Body of pancreas (tissue), 4 donors: ENCODE data around the gene SYT6. TPM values are rescaled to one million over a fixed set of nuclear protein-coding genes. Genes with fewer than 3 reads are reported as not detected.

Experiments
- ATAC-seq: fragments of 150-250 bp; one replicate; pipeline ENCODE4 v1.9.1; 2016
- DNase-seq, 4 donors: peaks; one replicate each; pipeline ENCODE4 v3.0.0-alpha.2; 2019
- H3K27ac ChIP-seq, 4 donors: fragments of 200-600 bp; sonication (generic); 1 replicate in 3 of 4; 2 replicates in 1 of 4; pipeline versions ENCODE4 v1.5.1 to v1.6.1; 2016 to 2019; ENCODE audit warnings: mild to moderate bottlenecking in 1 of 4, mixed read lengths in 1 of 4, moderate library complexity in 1 of 4
- H3K27me3 ChIP-seq, 2 donors: fragments of 200-600 bp; sonication (generic); one replicate each; pipeline ENCODE4 v1.6.0; 2016; ENCODE audit warnings: mild to moderate bottlenecking in 1 of 2
- H3K36me3 ChIP-seq, 2 donors: fragments of 200-600 bp; sonication (generic); replicated peaks in 1 of 2; 2 replicates each; pipeline ENCODE4 v1.5.1; 2016; ENCODE audit warnings: low read depth in 2 of 2; ENCODE audit not compliant: insufficient read depth in 1 of 2
- H3K4me1 ChIP-seq: fragments of 200-600 bp; sonication (generic); one replicate; pipeline ENCODE4 v1.6.0; 2016
- H3K4me3 ChIP-seq, 2 donors: fragments of 200-600 bp; sonication (generic); 1 replicate in 1 of 2; 2 replicates in 1 of 2; pipeline ENCODE4 v1.5.1; 2016 to 2019
- H3K9me3 ChIP-seq, 3 donors: fragments of 200-600 bp; sonication (generic); 1 replicate in 2 of 3; 2 replicates in 1 of 3; pipeline ENCODE4 v1.5.1; 2016
- POLR2A ChIP-seq, 3 donors: fragments of 450-650 bp; IDR thresholded peaks; one replicate each; pipeline ENCODE4 v1.6.1; 2016; ENCODE audit warnings: antibody characterized with exemption in 3 of 3, mild to moderate bottlenecking in 2 of 3
- WGBS, 2 donors: methylation state at CpG; one replicate each; pipeline ENCODE4 v1.1.5; 2017; 5-methylcytosine and 5-hydroxymethylcytosine counted together
- intact Hi-C: fragments of 100-400 bp; cut with DNase I; formaldehyde crosslinking; loops from one replicate; pipeline ENCODE4 v1.15.1; 2023
- total RNA-seq, 2 donors: library from RNA; depleted of rRNA; stranded (reverse); fragments of >200 nt; gene quantifications; one replicate each; pipeline ENCODE4 v1.1.0, GENCODE V29; 2016
- TF ChIP-seq, protein P1 (sequence below), 7 experiments: fragments of 450-650 bp in 4 of 7; fragments of 200-600 bp in 3 of 7; sonication (generic) in 3 of 7; IDR thresholded peaks; one replicate each; pipeline ENCODE4 v1.5.1; 2016 to 2019; ENCODE audit warnings: antibody characterized with exemption in 7 of 7

The SYT6 gene
- total RNA-seq, 2 donors from 2014 or later: 3.3 to 4.4 TPM

DNA sequence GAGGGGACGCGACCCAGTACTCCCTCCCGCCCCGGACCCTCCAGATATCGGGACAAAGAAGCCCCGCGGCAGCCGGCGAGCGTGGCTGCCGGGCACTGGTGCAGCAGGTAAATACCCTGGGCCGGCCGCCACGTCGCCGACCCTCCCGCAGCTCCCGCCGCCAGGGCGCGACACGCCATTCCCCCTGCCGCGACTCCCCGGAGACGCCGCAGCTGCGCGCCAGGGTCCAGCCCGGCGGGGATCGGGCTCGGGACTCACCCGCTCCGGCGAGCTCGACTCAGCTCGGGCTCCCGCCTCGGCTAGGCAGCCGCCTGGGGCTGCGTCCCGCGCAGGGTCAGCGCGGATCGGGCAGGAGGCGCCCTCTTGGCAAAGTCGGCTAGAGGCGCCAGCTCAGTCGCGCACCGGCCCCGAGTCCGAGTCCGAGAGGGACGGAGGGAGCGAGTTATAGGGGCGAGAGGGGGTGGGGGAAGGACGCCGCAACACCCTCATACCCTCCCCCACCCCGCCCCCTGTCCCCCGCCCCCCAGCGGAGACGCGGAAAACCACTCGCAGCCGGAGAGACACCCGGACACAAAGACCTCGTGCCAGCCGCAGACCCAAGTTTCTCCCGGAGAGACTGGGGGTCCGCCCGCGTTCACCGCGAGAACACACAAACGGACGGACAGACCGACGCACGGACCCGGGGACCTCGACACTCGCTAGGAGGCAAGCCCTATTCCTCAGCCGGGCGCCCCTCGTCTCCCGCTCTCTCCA is 985 bp downstream of the SYT6 start:
- H3K36me3 ChIP-seq: no peaks in the 10 kb centered on the region
- DNase-seq (peak; percentile 49 to 67 (median 54)), ATAC-seq (peak; percentile 65)
- WGBS, 2 donors: 0% methylated on average over 11 to 85 of the region's 89 CpGs
- TF ChIP-seq POLR2A (IDR thresholded peaks at IDR 0.05): peak in 2 of 3 donors; percentile 28 to 37
- TF ChIP-seq, protein P1, sequence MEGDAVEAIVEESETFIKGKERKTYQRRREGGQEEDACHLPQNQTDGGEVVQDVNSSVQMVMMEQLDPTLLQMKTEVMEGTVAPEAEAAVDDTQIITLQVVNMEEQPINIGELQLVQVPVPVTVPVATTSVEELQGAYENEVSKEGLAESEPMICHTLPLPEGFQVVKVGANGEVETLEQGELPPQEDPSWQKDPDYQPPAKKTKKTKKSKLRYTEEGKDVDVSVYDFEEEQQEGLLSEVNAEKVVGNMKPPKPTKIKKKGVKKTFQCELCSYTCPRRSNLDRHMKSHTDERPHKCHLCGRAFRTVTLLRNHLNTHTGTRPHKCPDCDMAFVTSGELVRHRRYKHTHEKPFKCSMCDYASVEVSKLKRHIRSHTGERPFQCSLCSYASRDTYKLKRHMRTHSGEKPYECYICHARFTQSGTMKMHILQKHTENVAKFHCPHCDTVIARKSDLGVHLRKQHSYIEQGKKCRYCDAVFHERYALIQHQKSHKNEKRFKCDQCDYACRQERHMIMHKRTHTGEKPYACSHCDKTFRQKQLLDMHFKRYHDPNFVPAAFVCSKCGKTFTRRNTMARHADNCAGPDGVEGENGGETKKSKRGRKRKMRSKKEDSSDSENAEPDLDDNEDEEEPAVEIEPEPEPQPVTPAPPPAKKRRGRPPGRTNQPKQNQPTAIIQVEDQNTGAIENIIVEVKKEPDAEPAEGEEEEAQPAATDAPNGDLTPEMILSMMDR (IDR thresholded peaks at IDR 0.05): no peak
- peaks cover 35% of the 10 kb centered on the region for H3K4me1 ChIP-seq
- intact Hi-C loops: no loop called here
- H3K27ac ChIP-seq: peak overlapping the region in 3 of 4 donors; percentile 13 to 39 (median 39)
- peaks cover 0 to 23% of the 10 kb centered on the region in 2 donors for H3K27me3 ChIP-seq
- H3K9me3 ChIP-seq: no peaks in the 10 kb centered on the region
- H3K4me3 ChIP-seq: peak overlapping the region; percentile 22 to 27

DNA sequence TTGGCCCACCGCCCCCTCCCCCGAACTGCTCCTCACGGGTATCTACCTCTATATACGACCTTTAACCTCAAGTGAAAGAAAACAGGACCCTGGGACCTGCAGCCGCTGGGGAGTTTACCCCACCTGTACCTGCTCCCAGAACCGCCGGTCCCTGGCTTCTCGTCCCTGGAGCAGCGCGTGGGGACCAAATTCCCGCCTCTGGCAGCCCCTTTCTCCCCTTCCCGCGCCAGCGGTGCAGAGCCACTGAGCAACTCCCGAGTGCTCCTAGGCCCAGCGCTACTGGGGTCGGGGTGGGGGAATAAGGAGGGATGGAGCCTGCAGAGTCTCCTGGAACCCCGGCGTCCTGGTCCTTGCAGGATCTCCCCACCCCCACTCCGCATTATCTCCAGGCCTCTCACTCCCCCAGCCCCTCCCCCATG is 1.6 kb downstream of the SYT6 start:
- peaks cover 35% of the 10 kb centered on the region for H3K4me1 ChIP-seq
- H3K4me3 ChIP-seq: peak overlapping the region in 1 of 2 donors; percentile 27
- peak overlapping the region in 3 of 4 donors; percentile 13 to 39 (median 39) for H3K27ac ChIP-seq
- ATAC-seq: no peak
- peaks cover 0 to 23% of the 10 kb centered on the region in 2 donors for H3K27me3 ChIP-seq
- H3K36me3 ChIP-seq: no peaks in the 10 kb centered on the region
- WGBS, 2 donors: 9 to 19% methylated on average over 12 to 19 of the region's 20 CpGs
- H3K9me3 ChIP-seq: no peaks in the 10 kb centered on the region
- DNase-seq: no peak
- intact Hi-C loops: no loop called here
- TF ChIP-seq, protein P1 (IDR thresholded peaks at IDR 0.05): no peak
- no peak for TF ChIP-seq POLR2A (IDR thresholded peaks at IDR 0.05)

DNA sequence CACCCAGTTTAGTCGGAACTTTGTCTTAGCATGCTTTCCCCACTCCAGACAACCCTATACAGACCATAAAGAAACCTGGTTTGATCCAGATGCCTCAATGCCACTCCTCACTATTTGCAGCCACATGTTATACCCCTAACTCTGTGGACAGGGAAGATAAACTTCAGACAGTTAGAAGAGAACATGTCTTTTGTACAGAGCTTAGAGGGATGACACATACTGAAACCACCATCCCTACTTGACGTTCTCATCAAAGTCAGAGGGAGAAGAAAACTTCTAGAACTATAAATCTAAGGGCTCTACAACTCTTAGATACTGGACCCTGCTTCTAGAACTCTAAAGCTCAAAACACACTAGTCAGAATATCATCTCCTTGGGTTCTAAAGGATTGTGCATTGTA is 3.7 kb downstream of the SYT6 start:
- TF ChIP-seq, protein P1 (IDR thresholded peaks at IDR 0.05): no peak
- Histone ChIP-seq H3K9me3 (no peaks in the 10 kb centered on the region), H3K36me3 (no peaks in the 10 kb centered on the region), H3K4me3 (no peak overlapping the region), H3K27me3 (peaks cover 0 to 23% of the 10 kb centered on the region in 2 donors), H3K27ac (no peak overlapping the region), H3K4me1 (peaks cover 27% of the 10 kb centered on the region)
- 54 to 76% methylated on average over 2 of the region's 2 CpGs for WGBS, 2 donors
- intact Hi-C loops: no loop called here
- ATAC-seq: no peak
- no peak for DNase-seq

DNA sequence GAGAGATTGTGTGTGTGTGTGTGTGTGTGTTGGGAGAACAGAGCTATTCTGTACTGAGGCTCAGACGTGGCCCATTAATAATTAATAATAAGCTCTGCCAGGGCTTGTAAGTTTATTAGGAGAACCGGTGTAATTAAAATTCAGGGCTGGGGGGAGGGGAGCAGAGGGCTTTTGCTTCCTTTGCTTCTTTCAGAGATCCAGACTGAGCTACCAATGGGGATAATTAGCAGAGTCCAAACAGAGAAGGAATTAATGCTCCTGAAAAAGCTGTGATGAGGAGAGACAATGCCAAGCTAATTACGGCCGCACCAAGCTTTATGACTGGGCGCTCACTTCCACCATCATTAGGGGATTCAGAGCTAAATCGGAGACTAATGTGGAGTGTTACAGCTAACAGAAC is 4.5 kb downstream of the SYT6 start:
- 64 to 80% methylated on average over 6 of the region's 6 CpGs for WGBS, 2 donors
- Histone ChIP-seq H3K27me3 (peaks cover 0 to 23% of the 10 kb centered on the region in 2 donors), H3K27ac (no peak overlapping the region), H3K4me1 (peaks cover 22% of the 10 kb centered on the region), H3K9me3 (no peaks in the 10 kb centered on the region), H3K4me3 (no peak overlapping the region), H3K36me3 (no peaks in the 10 kb centered on the region)
- ATAC-seq (no peak), DNase-seq (no peak)
- intact Hi-C loops: no loop called here
- TF ChIP-seq, protein P1 (IDR thresholded peaks at IDR 0.05): no peak
- TF ChIP-seq POLR2A (IDR thresholded peaks at IDR 0.05): no peak
